ENCODE data around the gene IFT122.

Gene IFT122

GRCh38 chr3:129421988-129422745, 17.9 kb upstream of the IFT122 start:
- H3K9me3 Mint-ChIP-seq, result peaks cover 13% of the 10 kb centered on the region
- peaks cover 11% of the 10 kb centered on the region for H3K4me1 Mint-ChIP-seq
- ATAC-seq (ENCODE audit: low read depth), result no peak
- H3K4me3 Mint-ChIP-seq, result no peak overlapping the region
- H3K36me3 Mint-ChIP-seq, result peaks cover 6% of the 10 kb centered on the region
- DNase-seq (ENCODE audit: low spot score in 2 of 2), result no peak
- H3K27ac Mint-ChIP-seq, result no peak overlapping the region
- H3K27me3 Mint-ChIP-seq, result no peaks in the 10 kb centered on the region

DNA sequence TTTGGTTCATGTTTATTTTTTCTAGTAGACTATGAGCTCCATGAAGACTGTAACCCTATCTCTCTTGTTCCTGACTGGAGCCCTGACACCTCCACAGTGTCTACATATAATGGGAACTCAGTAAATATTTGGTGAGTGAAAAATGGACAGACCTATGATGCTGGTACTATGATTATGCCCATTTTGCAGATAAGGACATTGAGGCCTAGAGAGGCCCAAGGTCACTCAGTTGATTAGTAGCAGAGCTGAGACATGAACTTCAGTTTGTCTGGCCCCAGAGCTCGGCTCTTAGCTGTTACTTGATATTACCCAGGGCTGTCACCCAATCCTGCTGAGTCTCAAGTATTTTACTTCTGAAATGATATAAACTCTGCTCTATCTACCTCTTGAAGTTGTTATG, 17.1 kb upstream of the IFT122 start:
- Mint-ChIP-seq H3K27me3 (no peaks in the 10 kb centered on the region), H3K4me1 (peaks cover 15% of the 10 kb centered on the region), H3K27ac (no peak overlapping the region), H3K9me3 (peaks cover 13% of the 10 kb centered on the region), H3K36me3 (peaks cover 6% of the 10 kb centered on the region), H3K4me3 (no peak overlapping the region)
- no peak for DNase-seq (ENCODE audit: low spot score in 2 of 2)
- ATAC-seq (ENCODE audit: low read depth), result no peak

- Mint-ChIP-seq H3K27ac (peak overlapping the region; percentile 53), H3K9me3 (peaks cover 13% of the 10 kb centered on the region), H3K27me3 (no peaks in the 10 kb centered on the region), H3K4me1 (peaks cover 26% of the 10 kb centered on the region), H3K36me3 (peaks cover 6% of the 10 kb centered on the region), H3K4me3 (no peak overlapping the region)
- ATAC-seq (ENCODE audit: low read depth), result peak; percentile 70
- DNase-seq (ENCODE audit: low spot score in 2 of 2), result peak in 1 of 2 donors; percentile 37
Measured at GRCh38 chr3:129424185-129424841, 15.7 kb upstream of the IFT122 start.

- DNase-seq (ENCODE audit: low spot score in 2 of 2) (no peak), ATAC-seq (ENCODE audit: low read depth) (no peak)
- Mint-ChIP-seq H3K36me3 (peaks cover 6% of the 10 kb centered on the region), H3K4me3 (no peak overlapping the region), H3K4me1 (peaks cover 33% of the 10 kb centered on the region), H3K9me3 (peaks cover 13% of the 10 kb centered on the region), H3K27me3 (no peaks in the 10 kb centered on the region), H3K27ac (peak overlapping the region; percentile 29)
Measured at GRCh38 chr3:129425213-129425612, 14.8 kb upstream of the IFT122 start.

GRCh38 chr3:129425619-129426018, 14.4 kb upstream of the IFT122 start:
- H3K27ac Mint-ChIP-seq, result peak overlapping the region; percentile 29
- DNase-seq (ENCODE audit: low spot score in 2 of 2), result no peak
- peaks cover 13% of the 10 kb centered on the region for H3K9me3 Mint-ChIP-seq
- H3K4me3 Mint-ChIP-seq, result no peak overlapping the region
- H3K4me1 Mint-ChIP-seq, result peaks cover 33% of the 10 kb centered on the region
- H3K27me3 Mint-ChIP-seq, result no peaks in the 10 kb centered on the region
- ATAC-seq (ENCODE audit: low read depth), result no peak
- H3K36me3 Mint-ChIP-seq, result peaks cover 8% of the 10 kb centered on the region

- ATAC-seq (ENCODE audit: low read depth), result no peak
- peaks cover 13% of the 10 kb centered on the region for H3K9me3 Mint-ChIP-seq
- H3K27ac Mint-ChIP-seq, result peak overlapping the region; percentile 81
Measured at GRCh38 chr3:129428007-129428375, 12.0 kb upstream of the IFT122 start.

GRCh38 chr3:129428376-129429079, 11.5 kb upstream of the IFT122 start, which contains the start of gene EFCAB12:
Gene EFCAB12, minus strand, starts transcription at chr3:129428636. Its CDS starts 148 bp downstream, at chr3:129428488.
- Mint-ChIP-seq H3K27ac (peak within 1 kb of the TSS; percentile 81), H3K27me3 (no peaks in the 10 kb centered on the region), H3K4me1 (peaks cover 38% of the 10 kb centered on the region), H3K9me3 (peaks cover 13% of the 10 kb centered on the region), H3K4me3 (peak within 1 kb of the TSS; percentile 85), H3K36me3 (peaks cover 23% of the 10 kb centered on the region)
- ATAC-seq (ENCODE audit: low read depth), result peak; percentile 93
- peak; percentile 82 to 83 for DNase-seq (ENCODE audit: low spot score in 2 of 2)

More at GRCh38 chr3:129428007-129428375, 12.0 kb upstream of the IFT122 start:
- DNase-seq (ENCODE audit: low spot score in 2 of 2), result no peak
- Mint-ChIP-seq H3K4me1 (peaks cover 38% of the 10 kb centered on the region), H3K4me3 (peak overlapping the region; percentile 85), H3K36me3 (peaks cover 21% of the 10 kb centered on the region), H3K27me3 (no peaks in the 10 kb centered on the region)

DNA sequence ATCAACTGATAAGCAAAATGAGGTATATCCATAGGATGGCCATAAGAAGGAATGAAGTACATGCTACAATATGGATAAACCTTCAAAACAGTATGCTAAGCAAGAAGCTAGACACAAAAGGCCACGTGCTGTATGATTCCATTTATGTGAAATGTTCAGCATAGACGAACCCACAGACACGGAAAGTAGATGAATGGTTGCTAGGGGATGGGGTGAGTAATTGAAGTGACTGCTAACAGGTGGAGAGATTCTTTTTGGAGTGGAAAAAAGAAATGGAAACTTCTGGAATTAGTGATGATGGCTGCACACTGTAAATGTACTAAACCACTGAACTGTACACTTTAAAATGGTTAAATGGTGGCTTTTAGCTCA, 11.0 kb upstream of the IFT122 start:
- peak overlapping the region; percentile 85 for H3K4me3 Mint-ChIP-seq
- no peaks in the 10 kb centered on the region for H3K27me3 Mint-ChIP-seq
- H3K36me3 Mint-ChIP-seq, result peaks cover 28% of the 10 kb centered on the region
- peak overlapping the region; percentile 81 for H3K27ac Mint-ChIP-seq
- ATAC-seq (ENCODE audit: low read depth), result no peak
- H3K4me1 Mint-ChIP-seq, result peaks cover 38% of the 10 kb centered on the region
- DNase-seq (ENCODE audit: low spot score in 2 of 2), result no peak
- peaks cover 9% of the 10 kb centered on the region for H3K9me3 Mint-ChIP-seq

- Mint-ChIP-seq H3K4me3 (peak overlapping the region; percentile 2), H3K27me3 (no peaks in the 10 kb centered on the region), H3K9me3 (peaks cover 3% of the 10 kb centered on the region), H3K36me3 (peaks cover 30% of the 10 kb centered on the region), H3K4me1 (peaks cover 35% of the 10 kb centered on the region), H3K27ac (peak overlapping the region; percentile 81)
- no peak for DNase-seq (ENCODE audit: low spot score in 2 of 2)
- ATAC-seq (ENCODE audit: low read depth), result no peak
Measured at GRCh38 chr3:129429602-129430001, 10.4 kb upstream of the IFT122 start.

GRCh38 chr3:129432036-129432435, 8.0 kb upstream of the IFT122 start:
- Mint-ChIP-seq H3K4me1 (peaks cover 49% of the 10 kb centered on the region), H3K27ac (peak overlapping the region; percentile 62), H3K9me3 (no peaks in the 10 kb centered on the region), H3K36me3 (peaks cover 35% of the 10 kb centered on the region), H3K27me3 (no peaks in the 10 kb centered on the region), H3K4me3 (no peak overlapping the region)
- DNase-seq (ENCODE audit: low spot score in 2 of 2), result no peak
- ATAC-seq (ENCODE audit: low read depth), result no peak

DNA sequence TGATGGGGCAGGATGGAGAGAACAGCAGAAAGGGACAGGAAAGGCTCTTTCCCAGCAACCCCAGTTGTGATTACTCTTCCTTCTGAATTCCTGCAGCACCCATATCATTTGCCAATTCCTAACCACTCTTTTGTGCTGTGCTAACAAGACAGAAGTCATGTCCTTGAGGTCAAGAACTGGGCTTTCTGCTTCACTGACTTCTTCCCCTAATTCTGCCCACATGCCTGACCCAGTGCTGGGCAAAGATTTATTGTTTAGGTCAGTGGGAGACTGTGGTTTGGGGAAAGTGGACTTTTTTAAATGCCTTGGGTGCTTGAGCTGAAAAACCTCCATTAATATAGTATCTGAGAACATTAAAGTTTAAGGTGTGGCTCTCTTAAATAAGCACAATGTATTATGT, 7.4 kb upstream of the IFT122 start:
- Mint-ChIP-seq H3K27ac (peak overlapping the region; percentile 38), H3K27me3 (no peaks in the 10 kb centered on the region), H3K4me1 (peaks cover 50% of the 10 kb centered on the region), H3K36me3 (peaks cover 37% of the 10 kb centered on the region), H3K4me3 (no peak overlapping the region), H3K9me3 (no peaks in the 10 kb centered on the region)
- DNase-seq (ENCODE audit: low spot score in 2 of 2) (no peak), ATAC-seq (ENCODE audit: low read depth) (no peak)

DNA sequence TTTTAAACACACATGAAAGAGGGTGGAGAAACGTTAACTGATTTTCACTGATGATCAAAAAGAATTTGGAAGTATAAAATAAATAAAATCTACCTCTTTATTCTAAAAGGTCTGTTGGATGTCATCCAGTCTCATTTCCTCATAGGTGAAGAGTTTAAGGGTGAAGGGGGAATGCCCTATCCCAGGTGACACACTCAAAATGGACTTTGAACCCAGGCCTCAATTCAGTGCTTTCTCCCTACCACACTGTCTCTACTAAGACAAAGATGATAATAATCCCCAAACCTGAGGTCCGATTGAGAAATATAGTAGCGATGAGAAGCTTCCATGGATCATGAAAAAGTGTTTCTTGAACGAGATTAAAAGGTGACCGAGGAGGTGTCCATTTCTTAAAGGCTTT, 6.5 kb upstream of the IFT122 start:
- H3K36me3 Mint-ChIP-seq, result peaks cover 44% of the 10 kb centered on the region
- peaks cover 47% of the 10 kb centered on the region for H3K4me1 Mint-ChIP-seq
- H3K4me3 Mint-ChIP-seq, result peak overlapping the region; percentile 67
- peak overlapping the region; percentile 63 for H3K27ac Mint-ChIP-seq
- H3K27me3 Mint-ChIP-seq, result no peaks in the 10 kb centered on the region
- H3K9me3 Mint-ChIP-seq, result no peaks in the 10 kb centered on the region
- ATAC-seq (ENCODE audit: low read depth) (no peak), DNase-seq (ENCODE audit: low spot score in 2 of 2) (no peak)

- ATAC-seq (ENCODE audit: low read depth) (no peak), DNase-seq (ENCODE audit: low spot score in 2 of 2) (no peak)
- peaks cover 44% of the 10 kb centered on the region for H3K36me3 Mint-ChIP-seq
- no peaks in the 10 kb centered on the region for H3K27me3 Mint-ChIP-seq
- H3K9me3 Mint-ChIP-seq, result no peaks in the 10 kb centered on the region
- peak overlapping the region; percentile 67 for H3K4me3 Mint-ChIP-seq
- peaks cover 42% of the 10 kb centered on the region for H3K4me1 Mint-ChIP-seq
- peak overlapping the region; percentile 63 for H3K27ac Mint-ChIP-seq
Measured at GRCh38 chr3:129434140-129434539, 5.9 kb upstream of the IFT122 start.

DNA sequence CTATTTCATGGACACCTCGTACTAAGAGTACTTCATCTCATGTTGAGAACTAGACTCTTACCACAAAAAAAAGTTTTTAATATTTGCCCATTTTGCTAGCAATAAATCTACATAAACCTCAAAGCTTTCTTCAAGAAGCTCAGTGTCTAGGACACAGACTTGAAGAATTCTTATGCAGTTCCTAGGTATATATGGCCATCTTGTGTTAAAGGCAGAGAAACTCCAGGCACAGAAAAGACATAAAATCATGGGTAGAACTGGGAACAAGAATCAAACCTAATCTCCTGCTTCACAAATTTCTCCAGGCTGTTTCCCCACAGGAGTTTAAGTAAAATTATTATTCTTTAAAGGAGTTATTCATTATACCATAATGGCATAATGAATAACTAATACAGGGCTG, 4.7 kb upstream of the IFT122 start:
- no peak for ATAC-seq (ENCODE audit: low read depth)
- H3K4me1 Mint-ChIP-seq, result peaks cover 36% of the 10 kb centered on the region
- peaks cover 44% of the 10 kb centered on the region for H3K36me3 Mint-ChIP-seq
- H3K27me3 Mint-ChIP-seq, result no peaks in the 10 kb centered on the region
- H3K27ac Mint-ChIP-seq, result peak overlapping the region; percentile 87
- no peaks in the 10 kb centered on the region for H3K9me3 Mint-ChIP-seq
- DNase-seq (ENCODE audit: low spot score in 2 of 2), result no peak
- H3K4me3 Mint-ChIP-seq, result peak overlapping the region; percentile 87
